Measurements from ENCODE around the gene RNU6-9. TPM values are rescaled to one million over a fixed set of nuclear protein-coding genes. Genes with fewer than 3 reads are reported as not detected.
A peak's percentile ranks its signal among the peaks of the same experiment; 100 is the strongest.

Gene RNU6-9
- total and polyA plus RNA-seq, 2 of the 13 experiments (the other 11 are each of a cell fraction or from before 2014, with no cell fraction given), result under 0.01 TPM; not detected in 1

GRCh38 chr19:926589-927350 is 33.5 kb downstream of the RNU6-9 start:
- H3K9ac ChIP-seq (ENCODE audit: insufficient read depth, low read depth, low read length), result peak overlapping the region; percentile 98
- H3K4me1 ChIP-seq (ENCODE audit: insufficient read depth, low read length), result peaks cover 55% of the 10 kb centered on the region
- no peaks in the 10 kb centered on the region for H3K9me3 ChIP-seq (ENCODE audit: low read length)
- no peaks in the 10 kb centered on the region for H3K27me3 ChIP-seq (ENCODE audit: control insufficient read depth in 1 of 2, insufficient read depth in 2 of 2, low read length in 2 of 2)
- CTCF ChIA-PET (ENCODE audit: low intra/inter-chr PET ratio, low total read pairs), result interaction anchor here (3.5 kb wide), 1 partner anchor 56 kb away, joined by 14 read pairs; the partner anchor contains the start of gene WDR18
- H3K36me3 ChIP-seq (replicated peaks in 1 of 2; ENCODE audit: control insufficient read depth in 1 of 2, insufficient read depth in 2 of 2, low read length in 2 of 2), result peaks cover 6 to 23% of the 10 kb centered on the region in 2 experiments; a peak in 4 of 5 replicates
- H3K4me3 ChIP-seq (replicated peaks in 1 of 3; ENCODE audit: insufficient read depth in 1 of 3, low read depth in 2 of 3, low read length in 3 of 3), result peak overlapping the region; percentile 88 to 98 (median 96)
- ATAC-seq (peak; percentile 16), FAIRE-seq (no peak), DNase-seq (ENCODE audit: low spot score) (peak; percentile 85)
- BruUV-seq (replicated peaks), result TSS peak; percentile 54
- H4K20me1 ChIP-seq (ENCODE audit: insufficient read depth, low read length), result peaks cover 10% of the 10 kb centered on the region; the same call in 1 of the 2 replicates
- no peak overlapping the region for H2AFZ ChIP-seq (ENCODE audit: low read length)
- H3K4me2 ChIP-seq (ENCODE audit: low read depth, low read length), result peak overlapping the region; percentile 93
- POLR2A ChIA-PET, result interaction anchor here (1.3 to 2.2 kb wide), 7 partner anchors 9 to 58 kb away, joined by 3 to 42 read pairs (median 5); partner anchors contain the start of gene WDR18
- peaks cover 55% of the 10 kb centered on the region for H3K79me2 ChIP-seq (ENCODE audit: insufficient read depth, low read length)
- H3K27ac ChIP-seq (ENCODE audit: extremely low read length, insufficient read depth, low read length), result peak overlapping the region; percentile 92
- intact Hi-C loops (cut with micrococcal nuclease; ENCODE audit: unreplicated experiment), result loop anchor here (10.0 kb wide), 1 partner anchor 262 kb away; the partner anchor contains the start of gene RNF126
- in situ Hi-C loops (cut with HindIII; ENCODE audit: extremely low pct_ligation_motif_present, low pct_unique_long_range_greater_than_20kb), result loop anchor here (5.0 kb wide), 1 partner anchor 36 kb away; no protein-coding TSS in a partner anchor
- under 1% methylated on average over 39 of the region's 52 CpGs for WGBS (ENCODE audit: low lambda C conversion rate)
- TF ChIP-seq MAF1 (CRISPR knock-in tag; IDR thresholded peaks at IDR 0.05; ENCODE audit: borderline replicate concordance) (no peak), RERE (CRISPR knock-in tag; IDR thresholded peaks at IDR 0.05; ENCODE audit: low read depth) (no peak), ZNF747 (CRISPR knock-in tag; IDR thresholded peaks at IDR 0.05; ENCODE audit: borderline replicate concordance) (no peak), ZNF224 (CRISPR knock-in tag; IDR thresholded peaks at IDR 0.05) (no peak), CEBPG (CRISPR knock-in tag; IDR thresholded peaks at IDR 0.05) (peak; percentile 87), TCF12 (IDR thresholded peaks at IDR 0.05) (no peak), TCF12 (CRISPR knock-in tag; IDR thresholded peaks at IDR 0.05) (no peak), ZBTB37 (CRISPR knock-in tag; IDR thresholded peaks at IDR 0.05) (no peak), FOXJ3 (CRISPR knock-in tag; IDR thresholded peaks at IDR 0.05; ENCODE audit: borderline replicate concordance) (no peak), ZBTB20 (CRISPR knock-in tag; IDR thresholded peaks at IDR 0.05; ENCODE audit: borderline replicate concordance, low read depth) (no peak), ZNF329 (CRISPR knock-in tag; IDR thresholded peaks at IDR 0.05; ENCODE audit: low read depth) (no peak), ZNF362 (CRISPR knock-in tag; IDR thresholded peaks at IDR 0.05; ENCODE audit: borderline replicate concordance) (no peak), ATF1 (CRISPR knock-in tag; IDR thresholded peaks at IDR 0.05) (no peak), TAF15 (IDR thresholded peaks at IDR 0.05; ENCODE audit: low read depth, low read length, poor library complexity, severe bottlenecking) (no peak), HNF4A (CRISPR knock-in tag; IDR thresholded peaks at IDR 0.05) (peak; percentile 59), ZSCAN30 (CRISPR knock-in tag; IDR thresholded peaks at IDR 0.05) (0 out of 2 replicates have a peak, but pooled peaks have one; percentile 37)

All from HepG2 (cell line).